Progenitor cell of endocrine pancreas (in vitro differentiated cells): Measurements from ENCODE around the gene POLR2A. TPM values are rescaled to one million over a fixed set of nuclear protein-coding genes. Genes with fewer than 3 reads are reported as not detected.

Source experiments
- DNase-seq: peaks from one replicate; pipeline ENCODE4 v3.0.0; 2021; ENCODE audit warnings: low spot score; ENCODE audit not compliant: unreplicated experiment
- H3K27ac Mint-ChIP-seq: 2 replicates; pipeline ENCODE4 v1.8.0; 2021; ENCODE audit warnings: mild to moderate bottlenecking, moderate library complexity, mixed read lengths
- H3K27me3 Mint-ChIP-seq: 2 replicates; pipeline ENCODE4 v1.8.0; 2021; ENCODE audit warnings: mixed read lengths
- H3K36me3 Mint-ChIP-seq: 2 replicates; pipeline ENCODE4 v1.8.0; 2022; ENCODE audit warnings: mixed read lengths; ENCODE audit not compliant: insufficient read depth
- H3K4me1 Mint-ChIP-seq: 2 replicates; pipeline ENCODE4 v1.8.0; 2021; ENCODE audit warnings: low read depth, mixed read lengths
- H3K4me3 Mint-ChIP-seq: 2 replicates; pipeline ENCODE4 v1.8.0; 2021; ENCODE audit warnings: low read depth, mild to moderate bottlenecking, moderate library complexity, mixed read lengths
- H3K9me3 Mint-ChIP-seq: 2 replicates; pipeline ENCODE4 v1.8.0; 2021; ENCODE audit warnings: low read depth, mixed read lengths
- CTCF ChIP-seq: fragments of 200-600 bp; sonication (generic); IDR thresholded peaks from one replicate; pipeline ENCODE4 v1.5.0; 2021; ENCODE audit warnings: antibody characterized with exemption, mild to moderate bottlenecking; ENCODE audit not compliant: unreplicated experiment
- total RNA-seq: library from RNA; stranded (reverse); gene quantifications from 2 replicates; pipeline ENCODE4 v1.2.1, GENCODE V29; 2021

POLR2A gene
- total RNA-seq, 1 donor from 2014 or later = 195 TPM

DNA sequence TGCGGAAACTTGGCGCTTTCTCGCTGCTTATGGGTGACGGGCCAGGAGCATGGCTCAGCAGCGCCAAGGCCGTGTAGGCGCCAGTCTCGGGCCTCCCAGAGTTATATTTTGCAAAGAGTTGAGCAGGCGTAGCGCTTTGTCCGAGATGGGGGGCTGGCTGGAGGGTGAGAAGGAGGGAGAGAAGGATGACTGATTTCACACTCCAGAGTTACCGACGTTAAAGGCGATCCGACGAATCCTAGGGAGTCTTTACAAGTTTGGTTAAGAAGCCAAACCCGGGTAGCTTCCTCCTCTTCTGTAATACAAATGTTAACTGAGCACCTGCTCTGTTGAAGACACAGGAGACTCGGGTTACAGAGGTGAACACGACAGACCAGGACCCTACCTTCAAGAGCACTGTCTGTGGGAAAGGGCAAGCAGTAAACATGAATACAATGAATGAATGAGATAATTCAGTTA lies 782 bp downstream of the POLR2A start:
- DNase-seq = no peak
- peaks cover 4% of the 10 kb centered on the region for H3K36me3 Mint-ChIP-seq
- H3K9me3 Mint-ChIP-seq = no peaks in the 10 kb centered on the region
- H3K4me1 Mint-ChIP-seq = peaks cover 55% of the 10 kb centered on the region
- peak overlapping the region; percentile 100 for H3K27ac Mint-ChIP-seq
- H3K27me3 Mint-ChIP-seq = no peaks in the 10 kb centered on the region
- TF ChIP-seq CTCF = peak; percentile 8
- H3K4me3 Mint-ChIP-seq = peak overlapping the region; percentile 97

DNA sequence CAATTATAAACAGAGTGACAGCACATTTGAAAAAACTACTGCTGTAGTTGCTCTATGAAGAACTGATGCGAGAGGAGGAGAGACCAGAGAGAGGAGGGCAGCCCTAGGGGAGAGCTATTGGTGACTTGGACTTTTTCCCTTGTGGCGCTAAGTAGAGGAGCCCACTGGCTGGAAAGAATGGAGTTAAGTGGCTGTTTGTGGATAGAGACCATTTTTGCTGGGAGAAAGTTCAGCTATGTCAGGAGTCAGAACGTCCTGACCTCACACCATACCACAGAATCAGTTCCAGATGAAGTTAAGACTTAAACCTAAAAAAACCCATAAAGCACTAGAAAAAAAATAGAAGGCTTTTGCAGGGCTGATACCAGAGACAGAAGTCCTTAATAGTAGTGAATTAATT lies 2.0 kb downstream of the POLR2A start:
- Mint-ChIP-seq H3K9me3 (no peaks in the 10 kb centered on the region), H3K4me3 (peak overlapping the region; percentile 97), H3K27ac (peak overlapping the region; percentile 18), H3K36me3 (peaks cover 7% of the 10 kb centered on the region), H3K4me1 (peaks cover 54% of the 10 kb centered on the region), H3K27me3 (no peaks in the 10 kb centered on the region)
- TF ChIP-seq CTCF = no peak
- DNase-seq = no peak

- TF ChIP-seq CTCF = no peak
- Mint-ChIP-seq H3K4me1 (peaks cover 43% of the 10 kb centered on the region), H3K36me3 (peaks cover 10% of the 10 kb centered on the region), H3K9me3 (no peaks in the 10 kb centered on the region), H3K27me3 (no peaks in the 10 kb centered on the region), H3K27ac (no peak overlapping the region), H3K4me3 (peak overlapping the region; percentile 6)
- DNase-seq = no peak
Observed at GRCh38 chr17:7490144-7490543, 6.0 kb downstream of the POLR2A start.

GRCh38 chr17:7491583-7491982 lies 7.4 kb downstream of the POLR2A start:
- no peak for TF ChIP-seq CTCF
- no peaks in the 10 kb centered on the region for H3K27me3 Mint-ChIP-seq
- H3K4me3 Mint-ChIP-seq = no peak overlapping the region
- peak overlapping the region; percentile 87 for H3K27ac Mint-ChIP-seq
- no peaks in the 10 kb centered on the region for H3K9me3 Mint-ChIP-seq
- peaks cover 32% of the 10 kb centered on the region for H3K4me1 Mint-ChIP-seq
- no peak for DNase-seq
- peaks cover 16% of the 10 kb centered on the region for H3K36me3 Mint-ChIP-seq

DNA sequence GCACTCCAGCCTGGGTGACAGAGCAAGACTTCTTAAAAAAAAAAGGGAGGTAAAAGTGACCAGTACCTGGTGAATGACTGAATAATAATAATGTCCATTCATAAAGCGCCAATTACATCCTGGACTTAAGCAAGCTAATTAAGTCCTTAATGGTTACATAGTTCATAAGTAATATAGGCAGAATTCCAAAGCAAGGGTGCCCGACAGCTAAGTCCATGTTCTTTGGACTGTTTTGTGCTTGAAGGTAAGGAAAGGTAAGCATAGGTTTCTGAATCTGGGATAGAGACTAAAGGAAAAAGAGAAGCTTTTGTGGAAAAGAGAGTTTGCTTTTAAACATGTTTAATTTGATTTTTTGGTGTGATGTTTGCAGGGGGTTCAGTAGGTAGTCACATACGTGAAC lies 9.8 kb downstream of the POLR2A start:
- DNase-seq = no peak
- no peaks in the 10 kb centered on the region for H3K9me3 Mint-ChIP-seq
- H3K36me3 Mint-ChIP-seq = peaks cover 19% of the 10 kb centered on the region
- no peak for TF ChIP-seq CTCF
- no peak overlapping the region for H3K4me3 Mint-ChIP-seq
- no peaks in the 10 kb centered on the region for H3K27me3 Mint-ChIP-seq
- peaks cover 21% of the 10 kb centered on the region for H3K4me1 Mint-ChIP-seq
- H3K27ac Mint-ChIP-seq = peak overlapping the region; percentile 12
